BE2C (cell line): ENCODE results near the gene CLCN7.
"Not testable (repeated sequence)": the region's sequence is repeated elsewhere in the genome, so short reads cannot be mapped to it uniquely, and the experiment has no call there.

ENCODE experiments used
- DNase-seq: peaks from one replicate; pipeline ENCODE4 v3.0.0-alpha.2; 2020
- H3K27me3 ChIP-seq: fragments of 250-450 bp; sonication (Bioruptor Pico); 2 replicates; pipeline ENCODE4 v1.5.1; 2020; ENCODE audit warnings: mild to moderate bottlenecking
- H3K36me3 ChIP-seq: fragments of 250-450 bp; sonication (Bioruptor Pico); 2 replicates; pipeline ENCODE4 v1.5.1; 2020; ENCODE audit warnings: mild to moderate bottlenecking
- H3K4me1 ChIP-seq: fragments of 250-450 bp; sonication (Bioruptor Pico); 2 replicates; pipeline ENCODE4 v1.5.1; 2020
- H3K4me3 ChIP-seq: 2 replicates; pipeline ENCODE4 v1.5.1; 2011; ENCODE audit warnings: low read depth, low read length
- H3K9me3 ChIP-seq: fragments of 250-450 bp; sonication (Bioruptor Pico); 2 replicates; pipeline ENCODE4 v1.5.1; 2020
- CTCF ChIP-seq: IDR thresholded peaks from 2 replicates; pipeline ENCODE4 v1.5.1; 2012; ENCODE audit warnings: mild to moderate bottlenecking, low read depth, low read length

CLCN7 gene

DNA sequence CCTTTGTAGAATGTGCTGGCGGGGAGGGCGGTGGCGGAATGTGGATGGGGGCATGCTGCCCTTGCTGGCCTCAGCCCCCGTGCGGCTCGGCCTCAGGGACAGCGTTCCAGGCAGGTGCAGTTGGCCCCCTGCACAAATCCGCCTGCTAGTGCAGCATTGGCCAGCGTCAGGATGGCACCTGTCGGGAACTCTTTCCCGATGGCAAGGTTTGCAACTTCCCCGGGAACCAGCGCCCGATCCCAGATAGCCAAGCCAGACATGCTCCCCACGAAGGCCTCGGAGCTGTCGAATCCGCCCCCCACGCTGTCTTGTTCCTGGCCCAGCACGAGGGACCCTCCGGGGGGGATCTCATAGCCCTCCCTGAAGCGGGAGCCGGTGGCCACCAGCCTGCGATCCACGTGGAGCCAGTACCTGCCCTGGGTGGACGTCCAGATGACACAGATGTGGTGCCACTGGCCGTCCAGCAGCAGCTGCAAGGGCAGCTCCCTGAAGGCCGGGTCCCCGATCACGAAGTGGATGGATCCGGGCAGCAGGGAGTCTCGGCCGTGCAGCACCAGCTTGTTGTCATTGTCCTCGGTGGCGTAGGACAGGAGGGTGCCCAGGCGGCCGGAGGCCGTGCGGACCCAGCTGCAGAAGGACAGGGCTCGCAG lies 11.1 kb upstream of the CLCN7 start:
- Histone ChIP-seq H3K36me3 (no peaks in the 10 kb centered on the region), H3K27me3 (peaks cover 14% of the 10 kb centered on the region; the same call in 1 of the 2 replicates), H3K4me1 (no peaks in the 10 kb centered on the region), H3K4me3 (no peak overlapping the region), H3K9me3 (no peaks in the 10 kb centered on the region)
- no peak for TF ChIP-seq CTCF
- no peak for DNase-seq

DNA sequence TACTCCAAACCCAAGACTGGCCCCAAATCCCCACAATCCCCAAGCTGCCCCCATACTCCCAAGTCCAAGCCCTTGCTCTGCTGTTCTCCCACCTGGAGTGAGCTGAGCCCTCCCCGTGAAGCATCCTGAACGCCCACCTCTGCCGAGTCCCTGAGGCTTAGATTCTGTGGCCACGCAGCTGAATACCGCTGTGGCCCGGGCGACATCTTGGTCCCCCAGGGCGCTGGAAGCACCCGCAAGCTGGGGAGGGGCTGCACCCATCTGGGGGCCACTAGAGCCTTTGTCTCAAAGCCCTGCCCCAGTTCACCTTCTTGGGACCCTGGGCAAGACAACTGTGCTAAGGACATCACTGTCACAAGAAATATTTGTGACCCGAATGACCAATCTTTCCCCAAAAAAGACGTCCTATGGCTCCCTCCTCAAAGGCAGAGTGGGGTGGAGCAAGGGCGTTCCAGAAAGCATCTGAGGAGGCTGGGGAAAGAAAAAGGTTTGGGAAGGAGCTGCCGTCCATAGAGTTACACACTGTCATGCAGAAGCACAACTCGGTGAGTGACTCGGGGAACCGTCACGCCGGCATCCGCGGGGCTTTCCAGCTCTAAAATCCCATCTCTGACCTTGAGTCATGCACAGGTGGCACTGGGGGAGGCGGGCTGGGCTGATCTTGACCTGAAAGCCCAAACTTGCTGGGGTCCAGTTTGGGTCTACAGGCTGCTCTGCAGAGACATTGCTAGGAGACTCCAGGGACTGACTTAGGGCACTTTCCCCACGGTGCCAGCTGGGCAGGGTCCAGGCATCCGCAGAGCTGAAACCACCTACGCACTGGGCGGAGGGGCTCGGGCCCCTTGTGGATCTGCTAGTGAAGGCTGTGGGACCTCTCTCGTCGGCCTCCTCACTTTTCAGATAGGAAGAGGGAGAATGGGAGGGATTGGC lies 7.3 kb upstream of the CLCN7 start:
- Histone ChIP-seq H3K4me3 (no peak overlapping the region), H3K9me3 (no peaks in the 10 kb centered on the region; the same call in 1 of the 2 replicates), H3K36me3 (no peaks in the 10 kb centered on the region), H3K27me3 (peaks cover 14% of the 10 kb centered on the region; the same call in 1 of the 2 replicates), H3K4me1 (no peaks in the 10 kb centered on the region)
- TF ChIP-seq CTCF, result no peak
- no peak for DNase-seq

- H3K9me3 ChIP-seq, H3K36me3 ChIP-seq, H3K4me3 ChIP-seq, DNase-seq, H3K4me1 ChIP-seq: not testable (repeated sequence)
- peaks cover 13% of the 10 kb centered on the region; the same call in 1 of the 2 replicates for H3K27me3 ChIP-seq
Measured at GRCh38 chr16:1478937-1479336, 4.1 kb upstream of the CLCN7 start.

DNA sequence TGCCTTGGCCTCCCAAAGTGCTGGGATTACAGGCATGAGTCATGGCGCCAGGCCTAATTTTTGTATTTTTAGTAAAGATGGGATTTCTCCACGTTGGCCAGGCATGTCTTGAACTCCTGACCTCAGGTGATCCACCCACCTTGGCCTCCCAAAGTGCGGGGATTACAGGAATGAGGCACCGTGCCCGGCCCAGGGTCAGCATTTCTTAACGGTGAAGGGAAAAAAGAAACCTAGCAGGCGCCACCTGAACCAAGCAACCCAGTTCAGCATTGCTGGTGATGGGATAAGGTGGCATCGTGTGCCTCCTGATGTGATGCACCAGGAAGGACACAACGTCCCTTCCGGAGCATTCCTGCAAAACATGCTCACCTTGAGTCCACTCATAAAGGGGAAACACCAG lies 2.2 kb upstream of the CLCN7 start:
- H3K9me3 ChIP-seq, result no peaks in the 10 kb centered on the region; the same call in 1 of the 2 replicates
- DNase-seq, result no peak
- TF ChIP-seq CTCF, result no peak
- no peak overlapping the region for H3K4me3 ChIP-seq
- H3K4me1 ChIP-seq, result no peaks in the 10 kb centered on the region
- no peaks in the 10 kb centered on the region; the same call in 1 of the 2 replicates for H3K27me3 ChIP-seq
- H3K36me3 ChIP-seq, result no peaks in the 10 kb centered on the region

GRCh38 chr16:1475552-1476114 lies 805 bp upstream of the CLCN7 start:
- Histone ChIP-seq H3K36me3 (no peaks in the 10 kb centered on the region), H3K9me3 (no peaks in the 10 kb centered on the region; the same call in 1 of the 2 replicates), H3K4me1 (no peaks in the 10 kb centered on the region), H3K27me3 (no peaks in the 10 kb centered on the region), H3K4me3 (peak overlapping the region; percentile 81)
- no peak for DNase-seq
- TF ChIP-seq CTCF, result no peak

- no peak for TF ChIP-seq CTCF
- DNase-seq, result no peak
- Histone ChIP-seq H3K9me3 (no peaks in the 10 kb centered on the region; the same call in 1 of the 2 replicates), H3K4me3 (peak overlapping the region; percentile 81), H3K27me3 (no peaks in the 10 kb centered on the region), H3K4me1 (no peaks in the 10 kb centered on the region), H3K36me3 (no peaks in the 10 kb centered on the region)
Measured at GRCh38 chr16:1474082-1474795, 589 bp downstream of the CLCN7 start.
